T-helper 17 cell (primary cell): ENCODE results near the gene TEKT3. TPM values are rescaled to one million over a fixed set of nuclear protein-coding genes. Genes with fewer than 3 reads are reported as not detected.
A peak's percentile ranks its signal among the peaks of the same experiment; 100 is the strongest.

Experiments used
- ATAC-seq: fragments of 150-1000 bp; cut with Tn5 transposase; 2 replicates; pipeline ENCODE4 v1.10.0; 2021; ENCODE audit warnings: mild to moderate bottlenecking, moderate library complexity
- DNase-seq, 3 donors: peaks; one replicate each; pipeline versions ENCODE4 v3.0.0 to v3.0.0-alpha.2; 2020 to 2021
- H3K9me3 ChIP-seq: one replicate; pipeline ENCODE4 v1.7.0; 2013; ENCODE audit warnings: low read length, mild to moderate bottlenecking; ENCODE audit not compliant: control insufficient read depth, poor library complexity, severe bottlenecking
- H3K27ac Mint-ChIP-seq: one replicate; pipeline ENCODE4 v1.8.0; 2022; ENCODE audit warnings: mild to moderate bottlenecking, moderate library complexity, mixed read lengths
- H3K27me3 Mint-ChIP-seq: one replicate; pipeline ENCODE4 v1.8.0; 2022; ENCODE audit warnings: mixed read lengths
- H3K36me3 Mint-ChIP-seq: one replicate; pipeline ENCODE4 v1.8.0; 2022; ENCODE audit warnings: low read depth, mixed read lengths
- H3K4me1 Mint-ChIP-seq: one replicate; pipeline ENCODE4 v1.8.0; 2022; ENCODE audit warnings: mild to moderate bottlenecking, mixed read lengths
- H3K4me3 Mint-ChIP-seq: one replicate; pipeline ENCODE4 v1.8.0; 2022; ENCODE audit warnings: mild to moderate bottlenecking, moderate library complexity, mixed read lengths
- total RNA-seq, 4 donors: library from RNA in 2 of 4; stranded (reverse) in 2 of 4; gene quantifications; one replicate each; pipeline ENCODE4 v1.2.3 and lab custom pipeline; 2022 to 2026

TEKT3 gene
- total RNA-seq, 2 donors from 2014 or later, result not detected

DNA sequence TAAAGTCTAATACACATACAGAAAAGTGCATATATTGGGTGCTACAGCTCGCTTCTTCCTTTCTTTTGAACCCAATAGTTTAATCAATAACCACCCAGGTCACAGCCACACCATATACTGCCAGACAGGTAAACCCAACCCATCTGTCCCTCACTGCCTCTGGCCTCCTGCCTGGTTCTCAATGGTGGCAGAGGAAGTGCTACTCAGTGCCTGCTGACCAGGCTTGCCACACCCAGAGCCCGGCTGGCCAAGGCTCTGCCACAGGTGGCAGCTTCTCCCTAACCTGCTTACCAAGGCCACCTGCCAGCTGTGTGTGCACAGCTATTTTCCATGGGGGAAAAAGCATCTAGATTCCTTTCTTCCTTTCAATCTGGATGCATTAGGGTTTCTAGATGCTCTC lies 76.9 kb downstream of the TEKT3 start:
- DNase-seq (no peak), ATAC-seq (no peak)
- H3K27ac Mint-ChIP-seq, result no peak overlapping the region
- no peak overlapping the region for H3K4me3 Mint-ChIP-seq
- H3K27me3 Mint-ChIP-seq, result peaks cover 80% of the 10 kb centered on the region
- H3K4me1 Mint-ChIP-seq, result peaks cover 10% of the 10 kb centered on the region
- no peaks in the 10 kb centered on the region for H3K36me3 Mint-ChIP-seq
- no peaks in the 10 kb centered on the region for H3K9me3 ChIP-seq

GRCh38 chr17:15263680-15264079 lies 77.7 kb downstream of the TEKT3 start:
- H3K9me3 ChIP-seq, result no peaks in the 10 kb centered on the region
- ATAC-seq (no peak), DNase-seq (no peak)
- H3K27me3 Mint-ChIP-seq, result peaks cover 83% of the 10 kb centered on the region
- no peak overlapping the region for H3K27ac Mint-ChIP-seq
- no peaks in the 10 kb centered on the region for H3K36me3 Mint-ChIP-seq
- peaks cover 10% of the 10 kb centered on the region for H3K4me1 Mint-ChIP-seq
- no peak overlapping the region for H3K4me3 Mint-ChIP-seq

DNA sequence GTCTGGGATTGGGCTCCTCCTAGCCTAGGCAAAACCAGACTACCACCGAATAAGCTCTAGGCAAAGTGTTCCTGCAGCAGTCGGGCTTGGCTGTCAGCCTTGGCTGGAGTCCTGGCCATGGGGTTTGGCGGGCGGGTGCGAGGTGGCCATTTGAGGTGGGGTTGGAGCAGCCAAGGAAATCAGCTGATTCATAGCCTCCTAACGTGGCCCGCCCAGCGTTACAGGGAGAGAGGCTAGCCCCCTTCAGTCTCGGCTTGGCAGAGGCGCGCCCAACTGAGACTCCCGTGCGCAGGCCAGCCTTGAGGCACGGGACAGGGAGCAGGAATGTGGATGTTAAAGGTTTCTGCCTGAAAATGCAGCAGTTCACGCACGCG lies 78.2 kb downstream of the TEKT3 start:
- no peak overlapping the region for H3K27ac Mint-ChIP-seq
- no peak overlapping the region for H3K4me3 Mint-ChIP-seq
- DNase-seq, result no peak
- peaks cover 84% of the 10 kb centered on the region for H3K27me3 Mint-ChIP-seq
- no peaks in the 10 kb centered on the region for H3K36me3 Mint-ChIP-seq
- H3K4me1 Mint-ChIP-seq, result peaks cover 10% of the 10 kb centered on the region
- no peaks in the 10 kb centered on the region for H3K9me3 ChIP-seq
- ATAC-seq, result no peak

GRCh38 chr17:15262291-15263205 lies 78.8 kb downstream of the TEKT3 start:
- no peak for ATAC-seq
- H3K9me3 ChIP-seq, result no peaks in the 10 kb centered on the region
- Mint-ChIP-seq H3K4me1 (peaks cover 10% of the 10 kb centered on the region), H3K36me3 (no peaks in the 10 kb centered on the region), H3K4me3 (peak overlapping the region; percentile 28), H3K27ac (no peak overlapping the region), H3K27me3 (peaks cover 84% of the 10 kb centered on the region)
- DNase-seq, result no peak

GRCh38 chr17:15261802-15262290 lies 79.6 kb downstream of the TEKT3 start:
- Mint-ChIP-seq H3K4me3 (peak overlapping the region; percentile 28), H3K36me3 (no peaks in the 10 kb centered on the region), H3K27ac (no peak overlapping the region), H3K4me1 (peaks cover 10% of the 10 kb centered on the region), H3K27me3 (peaks cover 84% of the 10 kb centered on the region)
- ATAC-seq (no peak), DNase-seq (no peak)
- no peaks in the 10 kb centered on the region for H3K9me3 ChIP-seq

GRCh38 chr17:15261258-15261801 lies 80.1 kb downstream of the TEKT3 start:
- no peak for DNase-seq
- Mint-ChIP-seq H3K27ac (no peak overlapping the region), H3K27me3 (peaks cover 83% of the 10 kb centered on the region), H3K4me3 (no peak overlapping the region), H3K36me3 (no peaks in the 10 kb centered on the region), H3K4me1 (peaks cover 10% of the 10 kb centered on the region)
- no peaks in the 10 kb centered on the region for H3K9me3 ChIP-seq
- ATAC-seq, result no peak

DNA sequence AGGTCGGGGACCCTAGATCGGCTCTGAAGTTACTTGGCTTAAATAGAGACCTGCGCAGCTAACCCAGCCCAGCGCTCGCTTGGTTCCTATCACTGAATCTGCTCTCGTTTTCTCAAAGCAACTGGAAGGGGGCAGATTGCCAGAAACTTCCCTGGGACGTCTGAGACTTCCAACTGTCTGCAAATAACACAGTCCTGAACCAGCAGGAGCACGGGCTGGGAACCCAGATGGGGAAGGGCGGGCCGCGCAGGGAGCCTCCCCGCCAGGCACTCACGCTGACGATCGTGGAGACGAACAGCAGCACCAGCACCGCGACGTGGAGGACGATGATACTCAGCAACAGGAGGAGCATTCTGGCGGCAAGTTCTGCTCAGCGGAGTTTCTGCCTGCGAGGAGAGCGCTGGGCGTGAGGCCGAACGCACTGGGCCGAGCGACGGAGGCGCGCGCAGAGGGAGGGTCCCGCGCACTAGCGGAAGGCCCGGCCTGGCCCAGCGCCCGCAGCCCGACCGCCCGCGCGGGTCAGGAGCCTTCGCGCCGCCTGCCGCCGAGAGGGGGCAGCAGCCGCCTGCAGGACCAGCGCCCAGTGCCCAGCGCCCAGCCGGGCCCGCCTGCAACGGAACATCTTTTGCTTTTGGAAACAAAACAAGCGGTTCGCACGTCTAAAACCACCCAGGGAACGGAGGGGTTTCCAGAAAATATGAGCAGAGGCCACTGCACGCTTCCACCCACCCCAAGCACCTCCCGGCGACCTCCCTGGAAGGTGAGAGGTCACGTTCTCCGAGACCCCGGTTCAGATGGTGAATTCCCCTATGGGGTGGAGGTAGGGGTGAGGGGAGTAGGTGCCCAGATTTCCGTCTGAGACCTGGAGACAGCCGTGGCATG lies 80.8 kb downstream of the TEKT3 start:
- peak; percentile 12 to 34 (median 15) for DNase-seq
- Mint-ChIP-seq H3K36me3 (peaks cover 2% of the 10 kb centered on the region), H3K27me3 (peaks cover 81% of the 10 kb centered on the region), H3K27ac (no peak overlapping the region), H3K4me1 (peaks cover 10% of the 10 kb centered on the region), H3K4me3 (peak overlapping the region; percentile 84)
- peak; percentile 76 for ATAC-seq
- H3K9me3 ChIP-seq, result no peaks in the 10 kb centered on the region

GRCh38 chr17:15257796-15258512 lies 83.4 kb downstream of the TEKT3 start:
- DNase-seq, result no peak
- Mint-ChIP-seq H3K4me1 (peaks cover 10% of the 10 kb centered on the region), H3K36me3 (peaks cover 13% of the 10 kb centered on the region), H3K27ac (no peak overlapping the region), H3K27me3 (peaks cover 69% of the 10 kb centered on the region), H3K4me3 (no peak overlapping the region)
- ATAC-seq, result no peak
- no peaks in the 10 kb centered on the region for H3K9me3 ChIP-seq

- no peak overlapping the region for H3K27ac Mint-ChIP-seq
- ATAC-seq, result peak; percentile 63
- H3K27me3 Mint-ChIP-seq, result peaks cover 64% of the 10 kb centered on the region
- no peaks in the 10 kb centered on the region for H3K9me3 ChIP-seq
- H3K36me3 Mint-ChIP-seq, result peaks cover 13% of the 10 kb centered on the region
- peaks cover 9% of the 10 kb centered on the region for H3K4me1 Mint-ChIP-seq
- peak; percentile 20 to 38 (median 24) for DNase-seq
- peak overlapping the region; percentile 45 for H3K4me3 Mint-ChIP-seq
Measured at GRCh38 chr17:15257258-15257788, 84.1 kb downstream of the TEKT3 start.

DNA sequence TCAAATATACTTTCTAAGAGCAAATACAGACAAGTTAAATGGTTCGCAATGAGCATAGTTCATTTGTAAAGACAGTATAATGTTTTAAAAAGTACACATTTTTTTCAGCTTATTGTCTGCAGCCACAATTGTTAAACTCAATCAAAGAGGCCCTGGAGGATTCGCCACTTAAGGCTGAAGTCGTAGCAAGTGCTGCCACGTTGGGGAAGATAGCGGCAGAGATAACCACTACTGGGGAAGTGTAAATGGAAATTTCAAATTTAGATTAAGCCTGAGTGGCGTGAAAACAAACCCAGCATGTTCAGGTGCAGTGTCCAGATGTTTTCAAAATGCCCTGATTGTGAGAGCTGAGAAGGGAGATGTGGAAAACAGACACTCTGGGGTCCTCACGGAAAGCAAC lies 84.7 kb downstream of the TEKT3 start:
- ATAC-seq (no peak), DNase-seq (no peak)
- H3K4me3 Mint-ChIP-seq, result no peak overlapping the region
- H3K4me1 Mint-ChIP-seq, result peaks cover 8% of the 10 kb centered on the region
- peaks cover 13% of the 10 kb centered on the region for H3K36me3 Mint-ChIP-seq
- peaks cover 57% of the 10 kb centered on the region for H3K27me3 Mint-ChIP-seq
- no peaks in the 10 kb centered on the region for H3K9me3 ChIP-seq
- no peak overlapping the region for H3K27ac Mint-ChIP-seq

GRCh38 chr17:15255713-15256454 lies 85.5 kb downstream of the TEKT3 start:
- DNase-seq, result no peak
- Mint-ChIP-seq H3K27ac (peak overlapping the region; percentile 43), H3K27me3 (peaks cover 51% of the 10 kb centered on the region), H3K36me3 (peaks cover 13% of the 10 kb centered on the region), H3K4me1 (peaks cover 8% of the 10 kb centered on the region), H3K4me3 (no peak overlapping the region)
- H3K9me3 ChIP-seq, result no peaks in the 10 kb centered on the region
- ATAC-seq, result no peak
